Stimulated activated naive CD4-positive, alpha-beta T cell treated with Interleukin-2 at 50 U/mL for 16 hours (primary cell): Measurements from ENCODE around the gene MYO10.
"Not testable (repeated sequence)": the region's sequence is repeated elsewhere in the genome, so short reads cannot be mapped to it uniquely, and the experiment has no call there.

Source experiments
- DNase-seq: peaks from one replicate; lab custom pipeline; 2025; lab: John Stamatoyannopoulos, UW

MYO10 gene

GRCh38 chr5:16740066-16740810 lies 195.8 kb downstream of the MYO10 start:
- no peak for DNase-seq

GRCh38 chr5:16738393-16738792 lies 197.7 kb downstream of the MYO10 start:
- not testable (repeated sequence) for DNase-seq

- no peak for DNase-seq
These were observed 198.3 kb downstream of the MYO10 start for GRCh38 chr5:16737620-16738364.

GRCh38 chr5:16737209-16737608 lies 198.9 kb downstream of the MYO10 start:
- DNase-seq = no peak

GRCh38 chr5:16736158-16736995 lies 199.7 kb downstream of the MYO10 start:
- no peak for DNase-seq

- DNase-seq = no peak
These were observed 200.7 kb downstream of the MYO10 start for GRCh38 chr5:16735101-16736060.

GRCh38 chr5:16733331-16734006 lies 202.6 kb downstream of the MYO10 start:
- no peak for DNase-seq

- no peak for DNase-seq
These were observed 203.7 kb downstream of the MYO10 start for GRCh38 chr5:16732356-16732755.

- no peak for DNase-seq
These were observed 208.2 kb downstream of the MYO10 start for GRCh38 chr5:16727755-16728325.

GRCh38 chr5:16726538-16726946 lies 209.5 kb downstream of the MYO10 start:
- DNase-seq = no peak

GRCh38 chr5:16725575-16725974 lies 210.5 kb downstream of the MYO10 start:
- DNase-seq = no peak

- no peak for DNase-seq
These were observed 212.3 kb downstream of the MYO10 start for GRCh38 chr5:16723821-16724220.

GRCh38 chr5:16722097-16722495 lies 214.0 kb downstream of the MYO10 start:
- DNase-seq = no peak

- DNase-seq = no peak
These were observed 214.7 kb downstream of the MYO10 start for GRCh38 chr5:16721151-16722096.

GRCh38 chr5:16718036-16718435 lies 218.1 kb downstream of the MYO10 start:
- not testable (repeated sequence) for DNase-seq

- no peak for DNase-seq
These were observed 222.6 kb downstream of the MYO10 start for GRCh38 chr5:16713386-16713928.

GRCh38 chr5:16712620-16713019 lies 223.5 kb downstream of the MYO10 start:
- DNase-seq = no peak

- DNase-seq = no peak
These were observed 223.9 kb downstream of the MYO10 start for GRCh38 chr5:16712178-16712577.
